ENCODE measurements around the gene TFIP11.

Gene TFIP11

DNA sequence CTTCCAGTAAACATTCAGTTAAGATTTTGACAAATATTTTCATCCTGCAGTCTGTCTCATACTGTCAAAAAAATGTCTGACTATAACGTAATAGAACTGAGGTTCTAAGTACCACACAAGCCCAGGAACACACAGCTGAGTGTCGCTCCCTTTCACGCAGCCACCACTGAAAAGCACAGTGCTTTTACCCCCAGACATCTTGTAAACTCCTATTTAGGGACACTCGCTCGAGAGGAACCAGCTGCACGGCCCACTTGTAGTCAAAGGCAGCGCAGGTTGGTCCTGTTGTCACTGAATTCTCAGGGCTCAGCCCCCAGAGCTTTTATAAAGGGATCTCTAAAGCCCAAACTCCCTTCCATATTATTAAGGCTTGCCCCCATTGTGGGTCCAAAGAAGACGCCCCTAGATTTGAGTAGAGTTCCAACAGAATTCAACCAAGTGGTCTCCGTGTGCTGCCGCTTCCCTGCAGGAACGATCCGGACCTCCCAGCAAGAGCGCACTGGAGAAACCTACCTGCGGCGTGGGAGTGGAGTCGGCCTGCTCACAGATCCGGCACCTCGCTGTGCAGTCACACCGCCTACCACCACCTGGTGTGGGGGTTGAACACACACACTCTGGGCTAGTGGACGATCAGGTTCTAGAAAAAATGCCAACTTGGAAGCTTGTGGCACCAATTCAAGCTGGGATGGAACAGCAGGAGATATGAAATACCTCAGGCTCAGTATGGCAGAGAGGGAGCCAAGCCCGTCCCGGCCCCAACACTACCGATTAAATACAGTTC, 59.8 kb downstream of the TFIP11 start:
- Histone ChIP-seq H3K36me3 (ENCODE audit: control insufficient read depth, insufficient read depth, low read length) (no peaks in the 10 kb centered on the region), H3K27ac (no peak overlapping the region), H2AFZ (no peak overlapping the region), H3K79me2 (no peaks in the 10 kb centered on the region), H3K4me2 (ENCODE audit: low read length) (no peak overlapping the region), H3K27me3 (ENCODE audit: control insufficient read depth, insufficient read depth, low read length) (no peaks in the 10 kb centered on the region), H3K4me1 (no peaks in the 10 kb centered on the region), H3K9ac (no peak overlapping the region), H3K4me3 (ENCODE audit: low read depth, low read length) (no peak overlapping the region), H3K9me3 (ENCODE audit: control insufficient read depth, low read length) (no peaks in the 10 kb centered on the region)
- TF ChIP-seq, protein P1, sequence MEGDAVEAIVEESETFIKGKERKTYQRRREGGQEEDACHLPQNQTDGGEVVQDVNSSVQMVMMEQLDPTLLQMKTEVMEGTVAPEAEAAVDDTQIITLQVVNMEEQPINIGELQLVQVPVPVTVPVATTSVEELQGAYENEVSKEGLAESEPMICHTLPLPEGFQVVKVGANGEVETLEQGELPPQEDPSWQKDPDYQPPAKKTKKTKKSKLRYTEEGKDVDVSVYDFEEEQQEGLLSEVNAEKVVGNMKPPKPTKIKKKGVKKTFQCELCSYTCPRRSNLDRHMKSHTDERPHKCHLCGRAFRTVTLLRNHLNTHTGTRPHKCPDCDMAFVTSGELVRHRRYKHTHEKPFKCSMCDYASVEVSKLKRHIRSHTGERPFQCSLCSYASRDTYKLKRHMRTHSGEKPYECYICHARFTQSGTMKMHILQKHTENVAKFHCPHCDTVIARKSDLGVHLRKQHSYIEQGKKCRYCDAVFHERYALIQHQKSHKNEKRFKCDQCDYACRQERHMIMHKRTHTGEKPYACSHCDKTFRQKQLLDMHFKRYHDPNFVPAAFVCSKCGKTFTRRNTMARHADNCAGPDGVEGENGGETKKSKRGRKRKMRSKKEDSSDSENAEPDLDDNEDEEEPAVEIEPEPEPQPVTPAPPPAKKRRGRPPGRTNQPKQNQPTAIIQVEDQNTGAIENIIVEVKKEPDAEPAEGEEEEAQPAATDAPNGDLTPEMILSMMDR (IDR thresholded peaks at IDR 0.05) = no peak

DNA sequence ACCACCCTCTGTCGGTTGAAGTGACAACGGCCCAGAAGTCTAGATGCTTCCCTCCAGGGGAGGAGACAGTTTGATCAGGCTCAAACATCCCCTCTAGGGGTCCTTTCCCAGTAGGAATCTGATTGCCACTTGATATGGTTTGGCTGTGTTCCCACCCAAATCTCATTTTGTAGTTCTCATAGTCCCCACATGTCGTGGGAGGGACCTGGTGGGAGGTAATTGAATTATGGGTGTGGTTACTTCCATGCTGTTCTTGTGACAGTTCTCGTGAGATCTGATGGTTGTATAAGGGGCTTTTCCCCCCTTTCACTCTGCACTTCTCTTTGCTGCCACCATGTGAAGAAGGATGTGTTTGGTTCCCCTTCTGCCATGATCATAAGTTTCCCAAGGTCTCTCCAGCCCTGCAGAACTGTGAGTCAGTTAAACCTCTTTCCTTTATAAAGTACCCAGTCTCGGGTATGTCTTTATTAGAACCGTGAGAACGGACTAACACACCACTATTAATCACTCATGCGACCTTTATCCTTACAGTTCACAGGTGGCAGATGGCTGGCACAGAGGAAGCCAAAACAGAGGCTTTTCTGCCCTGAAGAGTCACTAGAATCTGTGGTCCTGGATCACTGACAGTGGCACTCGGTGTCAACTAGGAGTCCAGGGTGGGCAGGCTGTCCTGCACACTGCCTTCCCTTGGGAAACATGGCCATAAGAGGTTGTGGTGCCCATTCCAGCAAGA, 61.7 kb downstream of the TFIP11 start:
- Histone ChIP-seq H3K9ac (no peak overlapping the region), H3K36me3 (ENCODE audit: control insufficient read depth, insufficient read depth, low read length) (no peaks in the 10 kb centered on the region), H3K4me3 (ENCODE audit: low read depth, low read length) (no peak overlapping the region), H3K4me2 (ENCODE audit: low read length) (no peak overlapping the region), H3K27me3 (ENCODE audit: control insufficient read depth, insufficient read depth, low read length) (no peaks in the 10 kb centered on the region), H3K79me2 (no peaks in the 10 kb centered on the region), H3K27ac (no peak overlapping the region), H3K4me1 (no peaks in the 10 kb centered on the region), H2AFZ (no peak overlapping the region), H3K9me3 (ENCODE audit: control insufficient read depth, low read length) (no peaks in the 10 kb centered on the region)
- TF ChIP-seq, protein P1 (IDR thresholded peaks at IDR 0.05) = no peak

DNA sequence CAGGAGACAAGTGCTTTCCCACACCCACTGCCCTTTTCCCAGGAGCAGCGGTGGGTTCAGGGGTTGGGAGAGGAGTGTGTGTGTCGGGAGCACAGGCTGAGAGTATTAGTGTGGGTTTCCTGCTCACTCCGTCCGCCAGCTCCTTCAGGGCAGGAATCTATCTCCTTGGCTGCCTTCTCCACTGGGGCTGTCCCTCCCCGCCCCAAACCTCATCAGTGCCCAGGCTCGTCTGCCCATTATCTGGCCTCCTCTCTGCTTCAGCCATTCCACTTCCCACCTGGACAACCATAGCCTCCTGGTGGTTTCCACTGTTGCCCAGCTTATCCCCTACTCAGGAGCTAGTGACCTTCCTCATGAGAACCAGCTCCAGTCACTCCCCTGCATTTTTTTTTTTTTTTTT, 63.3 kb downstream of the TFIP11 start:
- H3K79me2 ChIP-seq = no peaks in the 10 kb centered on the region
- H3K9ac ChIP-seq = no peak overlapping the region
- H2AFZ ChIP-seq = no peak overlapping the region
- TF ChIP-seq, protein P1 (IDR thresholded peaks at IDR 0.05) = no peak
- H3K9me3 ChIP-seq (ENCODE audit: control insufficient read depth, low read length) = no peaks in the 10 kb centered on the region
- H3K27ac ChIP-seq = no peak overlapping the region
- no peaks in the 10 kb centered on the region for H3K4me1 ChIP-seq
- no peak overlapping the region for H3K4me2 ChIP-seq (ENCODE audit: low read length)
- H3K36me3 ChIP-seq (ENCODE audit: control insufficient read depth, insufficient read depth, low read length) = no peaks in the 10 kb centered on the region
- H3K27me3 ChIP-seq (ENCODE audit: control insufficient read depth, insufficient read depth, low read length) = no peaks in the 10 kb centered on the region
- no peak overlapping the region for H3K4me3 ChIP-seq (ENCODE audit: low read depth, low read length)

DNA sequence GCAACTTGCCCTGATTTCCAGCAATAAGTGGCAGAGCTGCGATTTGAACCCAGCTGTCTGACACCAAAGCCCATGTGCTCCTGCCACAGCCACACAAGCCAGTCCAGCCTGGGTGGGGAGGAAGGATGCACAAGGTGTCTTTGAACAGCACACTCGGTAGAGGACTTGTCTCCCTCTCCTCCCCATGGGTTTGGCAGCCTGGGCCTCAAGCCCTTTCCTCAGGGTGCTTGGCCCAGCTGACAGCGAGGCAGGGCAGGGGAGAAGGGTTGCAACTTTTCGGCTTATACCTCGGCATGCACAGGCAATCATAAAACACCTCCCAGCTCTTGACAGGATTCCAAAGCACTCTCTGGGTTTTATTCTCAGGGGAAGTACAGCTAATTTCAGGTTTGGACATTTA, 63.9 kb downstream of the TFIP11 start:
- H3K9ac ChIP-seq = no peak overlapping the region
- H3K4me2 ChIP-seq (ENCODE audit: low read length) = no peak overlapping the region
- TF ChIP-seq, protein P1 (IDR thresholded peaks at IDR 0.05) = no peak
- no peaks in the 10 kb centered on the region for H3K9me3 ChIP-seq (ENCODE audit: control insufficient read depth, low read length)
- H3K4me3 ChIP-seq (ENCODE audit: low read depth, low read length) = no peak overlapping the region
- H3K79me2 ChIP-seq = no peaks in the 10 kb centered on the region
- no peaks in the 10 kb centered on the region for H3K27me3 ChIP-seq (ENCODE audit: control insufficient read depth, insufficient read depth, low read length)
- no peaks in the 10 kb centered on the region for H3K36me3 ChIP-seq (ENCODE audit: control insufficient read depth, insufficient read depth, low read length)
- no peak overlapping the region for H3K27ac ChIP-seq
- no peak overlapping the region for H2AFZ ChIP-seq
- no peaks in the 10 kb centered on the region for H3K4me1 ChIP-seq
